ENCODE results near the gene CNTNAP4. TPM values are rescaled to one million over a fixed set of nuclear protein-coding genes. Genes with fewer than 3 reads are reported as not detected.

Gene CNTNAP4
- total RNA-seq, 1 experiment from 2014 or later: not detected

- Histone ChIP-seq H3K18ac (ENCODE audit: insufficient read length, low read depth, low read length) (no peak overlapping the region), H2AK5ac (ENCODE audit: insufficient read length, low read length) (no peak overlapping the region), H2BK12ac (ENCODE audit: insufficient read length, low read depth, low read length) (no peak overlapping the region), H3K9ac (ENCODE audit: extremely low read depth, insufficient read length, low read length) (no peak overlapping the region), H3K9me3 (ENCODE audit: control insufficient read depth, low read depth, low read length) (no peaks in the 10 kb centered on the region), H3K4me2 (ENCODE audit: insufficient read depth, insufficient read length, low read length) (no peak overlapping the region), H2AFZ (ENCODE audit: low read length) (no peak overlapping the region), H3K79me1 (ENCODE audit: insufficient read depth, low read depth, low read length, poor library complexity, severe bottlenecking) (no peaks in the 10 kb centered on the region), H3K14ac (ENCODE audit: insufficient read depth, low read length) (no peak overlapping the region), H3K27ac (ENCODE audit: insufficient read length, low read depth, low read length) (no peak overlapping the region), H4K20me1 (ENCODE audit: control insufficient read depth, insufficient read depth, insufficient read length) (no peaks in the 10 kb centered on the region), H4K8ac (replicated peaks; ENCODE audit: insufficient read length, low read depth, low read length) (no peak overlapping the region), H2BK15ac (ENCODE audit: low read depth, low read length) (no peak overlapping the region), H2BK20ac (ENCODE audit: low read depth, low read length, poor library complexity, severe bottlenecking) (no peak overlapping the region), H2BK120ac (ENCODE audit: low read depth, low read length, poor library complexity, severe bottlenecking) (no peak overlapping the region), H4K5ac (ENCODE audit: insufficient read length, low read depth, low read length) (no peak overlapping the region), H4K91ac (ENCODE audit: insufficient read length, low read depth, low read length) (no peak overlapping the region), H2BK5ac (ENCODE audit: insufficient read length, low read length) (no peak overlapping the region), H3T11ph (ENCODE audit: low read length) (no peak overlapping the region), H3K23me2 (ENCODE audit: insufficient read length, low read depth, low read length, poor library complexity, severe bottlenecking) (no peaks in the 10 kb centered on the region), H3K79me2 (ENCODE audit: insufficient read depth, low read length) (no peaks in the 10 kb centered on the region), H3K23ac (ENCODE audit: insufficient read length, low read depth, low read length) (no peak overlapping the region), H3K27me3 (ENCODE audit: insufficient read depth, low read length) (no peaks in the 10 kb centered on the region), H3K4ac (ENCODE audit: low read depth, low read length) (no peak overlapping the region), H3K56ac (ENCODE audit: insufficient read length, low read depth, low read length) (no peak overlapping the region), H3K4me1 (ENCODE audit: insufficient read depth, low read length) (no peaks in the 10 kb centered on the region)
- no peaks in the 10 kb centered on the region for H3K9me3 Mint-ChIP-seq
- no peak for DNase-seq
- no peaks in the 10 kb centered on the region for H3K4me1 Mint-ChIP-seq
- TF ChIP-seq CTCF (conservative IDR thresholded peaks at IDR 0.05): no peak
- peaks cover 9% of the 10 kb centered on the region for H3K27me3 Mint-ChIP-seq (ENCODE audit: low read depth)
- no peak overlapping the region for H3K4me3 Mint-ChIP-seq
- no peaks in the 10 kb centered on the region for H3K36me3 Mint-ChIP-seq (ENCODE audit: insufficient read depth in 1 of 3, low read depth in 3 of 3)
- WGBS (ENCODE audit: extremely low coverage, insufficient read length, low lambda C conversion rate): no CpG with 5 or more reads among the region's 12 CpGs
- H3K27ac Mint-ChIP-seq: 0 out of 7 replicates have a peak overlapping the region, but pooled peaks of 1 of the 3 experiments have one; percentile 44
These were observed 41.8 kb upstream of the CNTNAP4 start for GRCh38 chr16:76235426-76235825.

Measured in H9 (cell line).